GM21360 (cell line): ENCODE data around the gene IL1RAP.
"Not testable (repeated sequence)": the region's sequence is repeated elsewhere in the genome, so short reads cannot be mapped to it uniquely, and the experiment has no call there.

Source experiments
- ATAC-seq: cut with Tn5 transposase; IDR thresholded peaks from one replicate; pipeline ENCODE4 v1.9.1; 2021; ENCODE audit warnings: mild to moderate bottlenecking, moderate library complexity; ENCODE audit not compliant: unreplicated experiment

IL1RAP gene

GRCh38 chr3:190513409-190514370 lies at the start of gene IL1RAP:
Gene IL1RAP, plus strand, starts transcription at chr3:190514085. Its CDS starts 50,205 bp downstream, at chr3:190564290.
- ATAC-seq = peak; percentile 99

DNA sequence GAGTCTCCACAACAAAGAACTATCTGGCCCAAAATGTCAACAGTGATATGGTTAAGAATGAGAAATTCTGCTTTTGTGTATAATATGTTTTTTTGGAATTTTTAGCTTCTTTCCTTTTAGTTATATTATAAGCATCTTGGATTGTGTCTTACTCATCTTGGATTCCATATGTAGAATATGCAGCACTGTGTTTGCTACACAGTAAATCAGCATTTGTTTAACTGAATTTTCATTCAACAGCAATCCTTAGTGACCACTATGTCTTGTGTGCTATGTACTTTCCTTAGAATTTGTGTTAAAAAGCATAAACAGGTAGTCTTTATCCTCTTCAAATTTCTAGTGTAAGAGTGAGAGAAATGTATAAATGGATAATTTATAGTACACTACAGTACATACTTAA lies 46.0 kb upstream of the IL1RAP start:
- no peak for ATAC-seq

DNA sequence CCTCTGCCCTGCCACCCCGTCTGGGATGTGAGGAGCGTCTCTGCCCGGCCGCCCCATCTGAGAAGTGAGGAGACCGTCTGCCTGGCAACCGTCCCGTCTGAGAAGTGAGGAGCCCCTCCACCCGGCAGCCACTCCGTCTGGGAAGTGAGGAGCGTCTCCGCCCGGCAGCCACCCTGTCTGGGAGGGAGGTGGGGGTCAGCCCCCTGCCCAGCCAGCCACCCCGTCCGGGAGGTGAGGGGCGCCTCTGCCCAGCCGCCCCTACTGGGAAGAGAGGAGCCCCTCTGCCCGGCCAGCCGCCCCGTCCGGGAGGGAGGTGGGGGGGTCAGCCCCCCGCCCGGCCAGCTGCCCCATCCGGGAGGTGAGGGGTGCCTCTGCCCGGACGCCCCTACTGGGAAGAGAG lies 40.6 kb upstream of the IL1RAP start:
- not testable (repeated sequence) for ATAC-seq

DNA sequence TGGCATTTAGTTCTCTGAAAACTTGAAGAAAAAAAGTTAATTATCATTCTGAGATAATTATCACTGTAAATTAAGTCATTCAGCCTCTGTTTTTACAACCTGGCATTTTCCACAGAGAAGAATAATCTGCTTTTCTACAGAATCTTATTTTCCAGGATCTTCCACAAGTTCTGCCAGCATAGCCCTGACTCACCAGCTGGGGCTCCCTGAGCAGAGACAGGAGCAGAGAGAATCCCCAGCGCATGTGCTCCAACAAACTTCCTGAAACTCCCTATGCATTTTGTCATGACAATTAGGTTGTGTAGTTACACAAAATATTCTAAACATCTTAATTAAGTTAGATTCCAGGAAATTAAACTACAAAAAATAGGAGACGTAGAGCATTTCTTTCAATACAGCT lies 32.1 kb upstream of the IL1RAP start:
- ATAC-seq = no peak

DNA sequence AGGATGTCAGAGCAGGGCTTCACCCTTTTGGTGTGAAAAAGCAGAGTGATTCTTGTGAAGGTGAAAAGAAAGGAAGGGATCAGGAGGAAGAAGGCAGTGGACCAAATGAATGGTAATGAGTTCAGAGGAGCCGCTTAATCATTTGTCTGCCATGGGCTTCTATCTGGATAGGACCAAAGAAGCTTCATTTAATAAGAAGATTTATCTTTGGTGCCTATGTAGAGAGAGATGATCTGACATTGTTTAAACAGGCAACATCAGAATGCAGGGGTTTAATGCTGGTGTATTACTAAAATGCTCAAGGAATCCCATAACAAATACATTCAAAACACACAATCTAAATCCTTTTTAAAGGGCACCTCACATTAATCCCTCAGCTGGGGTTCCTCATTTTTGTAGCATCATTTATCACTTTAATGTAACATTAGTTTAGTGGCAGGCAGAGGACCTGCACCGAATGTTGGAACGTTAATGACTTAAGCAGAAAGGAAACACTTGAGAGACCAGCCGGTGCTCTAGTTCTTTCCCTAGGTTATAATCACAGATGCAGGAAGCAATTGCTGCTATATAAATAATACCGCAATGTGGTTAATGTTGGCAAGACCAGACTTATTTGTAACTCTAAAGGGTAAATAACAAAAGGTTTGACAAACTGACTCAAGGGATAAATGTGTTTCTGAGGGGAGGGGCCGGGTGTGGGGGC lies 27.9 kb upstream of the IL1RAP start:
- no peak for ATAC-seq

DNA sequence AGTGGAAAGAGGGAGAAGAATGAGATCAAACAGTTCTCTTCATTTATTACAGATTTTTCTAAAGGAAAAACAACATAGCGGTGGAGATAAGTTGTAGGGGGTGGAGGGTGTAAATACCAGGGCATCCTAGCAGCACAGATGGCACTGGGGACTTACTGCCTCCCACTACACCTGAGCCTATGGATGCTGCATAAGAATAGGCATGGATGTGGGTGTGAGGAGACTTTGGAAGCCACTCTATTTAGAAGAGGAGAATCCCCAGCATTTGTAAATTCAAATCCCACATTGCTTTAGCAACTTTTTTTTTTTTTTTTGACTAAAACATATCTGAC lies 27.4 kb upstream of the IL1RAP start:
- no peak for ATAC-seq

DNA sequence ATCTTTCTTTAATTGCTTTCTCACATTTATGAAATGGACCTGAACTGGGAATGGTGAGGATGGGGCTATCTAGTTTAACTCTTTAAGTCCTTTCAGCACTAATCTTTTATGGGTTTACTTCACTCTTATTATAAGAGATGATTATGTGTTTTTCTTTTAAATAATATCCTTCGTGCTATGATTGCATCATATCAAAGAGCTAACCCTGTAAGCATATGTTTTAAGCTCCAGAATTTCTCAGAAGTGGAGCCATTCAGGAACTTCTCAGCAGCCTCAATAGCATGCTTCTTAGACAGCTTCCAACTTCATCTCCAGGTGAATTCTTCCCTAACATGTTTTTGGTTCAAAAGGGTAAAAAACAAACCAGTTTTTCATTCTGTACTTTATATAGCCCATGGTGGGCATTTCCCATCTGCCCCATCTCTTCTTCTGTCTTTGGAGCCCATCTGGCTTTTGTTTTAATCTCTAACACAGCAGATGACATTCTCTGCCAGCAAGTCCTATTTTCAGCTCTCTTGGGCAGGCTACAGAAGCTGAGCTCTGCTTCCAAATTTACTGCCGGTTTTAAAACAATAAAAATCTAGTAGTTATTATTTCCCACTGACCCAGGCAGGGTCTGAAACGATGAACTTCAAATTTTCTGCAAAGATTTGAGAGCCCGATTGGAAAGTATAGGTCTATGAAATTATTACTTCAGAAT lies 26.8 kb upstream of the IL1RAP start:
- ATAC-seq = no peak

DNA sequence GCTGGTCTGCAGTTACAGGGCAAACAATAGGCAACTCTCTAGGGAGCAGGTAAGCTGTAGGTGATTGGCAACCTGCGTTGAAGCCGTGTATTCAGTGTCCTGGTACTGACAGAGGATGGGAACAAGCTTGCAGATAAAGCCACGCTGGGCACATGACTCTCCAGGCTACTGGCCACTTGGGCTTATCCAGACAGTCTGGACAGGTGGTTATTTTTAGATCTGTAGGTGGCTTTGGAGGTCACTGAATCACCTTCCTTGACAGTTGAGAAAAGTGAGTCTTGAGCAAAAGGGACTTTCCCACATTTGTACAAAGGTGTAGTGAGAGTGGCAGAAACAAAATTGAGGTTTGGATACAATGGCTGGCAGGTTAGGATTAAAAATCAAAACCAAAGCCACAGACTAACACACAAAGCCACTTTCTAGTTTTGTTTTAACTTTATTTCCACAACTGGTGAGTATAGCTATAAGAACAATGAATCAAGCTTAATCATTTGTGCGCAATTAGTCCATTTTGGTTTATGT lies 22.3 kb upstream of the IL1RAP start:
- no peak for ATAC-seq

- no peak for ATAC-seq
Measured at GRCh38 chr3:190492129-190492528, 21.8 kb upstream of the IL1RAP start.

GRCh38 chr3:190492966-190493365 lies 20.9 kb upstream of the IL1RAP start:
- no peak for ATAC-seq

DNA sequence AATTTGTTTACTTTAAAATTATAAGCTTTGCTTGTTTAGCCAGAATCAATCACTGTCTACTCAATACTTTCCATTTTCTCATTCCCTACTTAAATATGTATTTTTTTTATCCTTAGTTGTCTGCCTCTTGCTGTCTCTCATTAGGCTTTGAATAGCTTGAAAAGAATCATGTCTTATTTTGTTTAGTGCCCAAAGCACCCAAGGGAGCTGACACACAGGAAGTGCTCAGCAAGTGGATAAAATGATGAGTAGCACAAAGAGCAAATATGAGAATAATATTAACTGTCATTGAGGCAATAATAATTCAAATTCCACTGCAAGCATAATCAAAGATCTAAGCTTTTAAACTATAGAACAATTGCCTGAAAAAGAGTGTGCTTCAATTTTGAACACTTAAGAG lies 19.0 kb upstream of the IL1RAP start:
- no peak for ATAC-seq

DNA sequence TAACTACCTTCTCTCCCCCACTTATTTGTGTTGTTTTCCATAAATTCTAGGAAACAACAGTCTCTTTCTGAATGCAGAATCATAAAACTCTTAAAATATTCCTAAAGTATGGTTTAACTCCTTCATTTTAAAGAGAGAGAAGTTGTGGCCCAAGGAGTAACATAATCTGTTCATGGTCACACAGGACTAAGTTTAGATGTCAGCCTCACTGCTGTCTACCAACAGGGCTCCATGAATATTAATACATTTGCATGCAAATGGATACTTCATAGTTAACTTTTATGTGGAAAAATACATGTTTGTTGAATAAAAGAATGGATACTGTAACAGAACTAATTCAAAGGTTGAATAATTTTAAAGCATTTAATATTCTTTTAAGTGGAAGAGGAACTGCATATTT lies 18.5 kb upstream of the IL1RAP start:
- ATAC-seq = no peak

DNA sequence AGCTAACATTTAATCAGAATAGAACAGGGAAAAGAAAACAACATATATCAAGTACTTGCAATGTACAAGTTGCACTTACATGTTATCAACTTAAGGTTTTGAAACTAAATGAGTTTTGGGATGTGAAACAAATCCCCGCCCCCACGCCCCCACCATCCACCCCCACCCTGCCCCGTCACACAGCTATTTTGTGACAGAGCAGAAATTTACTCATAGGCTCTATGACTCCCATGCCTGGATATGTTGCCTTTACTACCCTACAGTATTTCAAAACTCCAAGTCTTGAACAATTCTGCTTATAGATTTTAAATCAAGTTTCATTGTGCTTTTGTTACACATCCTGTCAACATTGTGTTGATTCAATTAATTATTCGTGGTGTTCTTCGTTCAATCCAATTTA lies 18.1 kb upstream of the IL1RAP start:
- no peak for ATAC-seq

DNA sequence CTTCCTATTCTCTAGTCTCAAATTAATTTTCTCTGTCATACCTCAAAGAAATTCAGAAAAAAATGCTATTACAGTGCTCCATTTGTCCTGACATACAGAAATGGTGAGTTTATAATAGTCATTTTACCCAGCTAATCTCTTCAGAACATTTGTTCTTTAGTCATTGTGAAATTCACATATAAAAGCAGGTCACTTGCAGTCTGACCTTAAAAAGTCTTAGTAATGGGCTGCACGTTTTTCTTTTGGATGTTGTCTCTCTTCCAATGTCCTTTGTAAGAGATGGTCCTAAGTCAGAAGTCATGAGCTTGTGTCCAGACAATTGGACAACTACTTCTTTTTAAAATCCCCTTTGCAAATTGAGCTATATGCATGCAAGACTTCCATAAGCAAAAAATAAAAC lies 17.0 kb upstream of the IL1RAP start:
- ATAC-seq = no peak

DNA sequence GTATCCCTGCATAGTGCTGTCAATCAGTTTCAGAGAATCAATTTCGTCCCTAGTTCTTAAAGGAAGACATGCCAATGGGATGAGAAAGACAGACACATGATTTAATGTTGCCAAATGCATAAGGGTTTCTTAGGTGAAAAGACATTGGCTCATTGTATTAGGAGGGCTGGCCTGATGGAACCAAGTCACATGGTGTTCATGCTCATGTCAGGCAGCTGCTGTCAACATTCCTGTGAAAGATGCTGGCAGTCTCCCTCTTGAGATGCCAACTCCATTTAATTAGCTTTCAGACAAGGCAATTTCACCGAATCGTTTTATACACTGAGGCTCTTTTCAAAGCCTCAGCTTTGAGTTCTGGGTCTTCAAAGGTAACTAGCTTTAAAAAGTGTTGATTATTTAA lies 16.1 kb upstream of the IL1RAP start:
- no peak for ATAC-seq

GRCh38 chr3:190498293-190498692 lies 15.6 kb upstream of the IL1RAP start:
- no peak for ATAC-seq

DNA sequence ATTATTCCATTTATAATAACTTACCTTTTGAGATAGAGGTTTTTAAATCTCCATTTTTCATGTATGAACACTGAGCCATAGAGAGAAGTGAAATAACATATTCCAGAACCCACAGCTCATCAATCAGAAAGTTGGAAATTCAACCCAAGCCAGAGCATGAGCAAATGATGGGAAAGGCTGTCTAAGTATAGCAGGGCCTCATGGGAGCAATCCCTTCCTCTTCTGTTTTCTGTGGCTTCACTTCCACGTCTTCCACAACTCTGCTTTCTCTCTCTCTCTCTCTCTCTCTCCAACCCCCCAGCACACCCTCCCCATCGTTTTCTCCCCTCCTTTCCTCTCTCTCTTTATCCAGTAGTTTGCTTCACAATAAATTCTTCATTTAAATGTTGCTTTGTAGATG lies 14.8 kb upstream of the IL1RAP start:
- no peak for ATAC-seq

DNA sequence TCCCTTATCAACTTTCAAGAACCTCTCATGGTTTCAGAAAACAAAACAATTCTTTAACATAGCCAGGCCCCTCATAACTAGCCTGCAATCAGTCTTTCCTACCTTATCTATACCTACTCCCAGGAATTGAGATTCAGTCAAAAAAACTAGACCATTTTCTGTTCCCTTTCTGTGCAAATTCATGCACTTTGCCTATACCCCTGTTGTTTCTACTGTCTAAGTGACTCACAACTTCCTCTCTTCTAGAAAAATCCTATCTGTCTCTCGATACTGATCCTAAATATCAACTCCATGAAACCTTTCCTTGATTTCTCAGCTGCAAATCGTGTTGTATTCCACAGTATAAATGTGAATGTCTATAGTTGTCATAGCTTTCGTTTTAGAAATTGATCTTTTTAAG lies 10.9 kb upstream of the IL1RAP start:
- no peak for ATAC-seq

DNA sequence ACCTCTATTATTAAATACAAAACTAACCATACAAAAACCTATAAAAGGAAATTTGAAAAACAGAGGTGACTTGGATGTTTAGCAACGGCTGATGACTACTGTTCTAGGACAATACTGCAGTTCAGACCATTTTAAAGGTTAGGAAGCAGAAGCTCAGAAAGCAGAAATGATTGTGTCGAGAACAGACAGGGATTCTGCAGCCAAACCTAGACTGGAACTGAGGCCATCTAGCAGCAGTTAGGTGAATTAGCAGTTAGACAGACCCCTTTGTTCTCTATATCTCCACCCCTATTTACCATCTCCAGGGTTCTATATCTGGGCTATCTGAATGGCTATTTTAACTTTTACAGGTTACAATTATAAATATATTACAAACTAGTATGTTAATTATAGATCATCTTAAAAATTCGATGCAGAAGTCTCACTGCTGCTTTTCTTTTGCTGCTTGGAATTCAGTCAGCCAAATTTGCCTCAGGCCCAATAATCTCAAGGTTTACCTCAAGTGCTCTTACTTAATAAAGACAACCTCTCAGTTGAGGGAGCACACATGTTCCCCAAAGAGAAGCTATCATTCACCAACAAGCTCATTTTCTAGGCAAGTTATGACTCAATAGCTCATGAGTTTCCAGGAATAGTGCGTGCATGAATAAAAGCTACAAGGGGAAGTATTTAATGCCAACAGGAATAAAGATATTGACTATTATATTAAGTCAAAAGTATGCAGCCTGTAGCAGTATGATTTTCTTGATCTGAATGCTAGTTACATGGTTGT lies 9.3 kb upstream of the IL1RAP start:
- no peak for ATAC-seq

GRCh38 chr3:190505381-190506003 lies 8.4 kb upstream of the IL1RAP start:
- no peak for ATAC-seq
